HL-60 (cell line): ENCODE results near the gene POLR2H.

Source experiments
- DNase-seq, 2 experiments: peaks; one replicate each; pipeline ENCODE4 v3.0.0-alpha.2; 2010 to 2020; ENCODE audit warnings: low read depth in 1 of 2, low spot score in 1 of 2
- H3K27ac ChIP-seq: fragments of 250-450 bp; sonication (Bioruptor Pico); replicated peaks from 2 replicates; pipeline ENCODE4 v1.5.1; 2020; ENCODE audit warnings: mild to moderate bottlenecking, moderate library complexity
- H3K27me3 ChIP-seq: fragments of 250-450 bp; sonication (Bioruptor Pico); 2 replicates; pipeline ENCODE4 v1.5.1; 2021; ENCODE audit warnings: mild to moderate bottlenecking, moderate library complexity; ENCODE audit not compliant: insufficient read depth, poor library complexity, severe bottlenecking
- H3K4me3 ChIP-seq: replicated peaks from 2 replicates; pipeline ENCODE4 v1.5.1; 2011; ENCODE audit warnings: mild to moderate bottlenecking, control low read depth, low read length; ENCODE audit not compliant: insufficient read depth
- GABPA ChIP-seq: IDR thresholded peaks from 2 replicates; pipeline ENCODE4 v1.6.1; 2012; ENCODE audit warnings: low read depth
- POLR2AphosphoS5 ChIP-seq: IDR thresholded peaks from 2 replicates; pipeline ENCODE4 v1.6.1; 2012; ENCODE audit warnings: low read depth
- SPI1 ChIP-seq: IDR thresholded peaks from 2 replicates; pipeline ENCODE4 v1.6.1; 2012; ENCODE audit warnings: low read depth, mild to moderate bottlenecking, borderline replicate concordance
- TF ChIP-seq, protein P1 (sequence below): IDR thresholded peaks from one replicate; pipeline ENCODE4 v1.5.1; 2011; ENCODE audit warnings: low read length, control low read depth, inconsistent platforms; ENCODE audit not compliant: insufficient read depth
- TF ChIP-seq, protein P2 (sequence below): IDR thresholded peaks from 2 replicates; pipeline ENCODE4 v1.6.1; 2012; ENCODE audit warnings: low read depth; ENCODE audit not compliant: insufficient replicate concordance

The POLR2H gene

DNA sequence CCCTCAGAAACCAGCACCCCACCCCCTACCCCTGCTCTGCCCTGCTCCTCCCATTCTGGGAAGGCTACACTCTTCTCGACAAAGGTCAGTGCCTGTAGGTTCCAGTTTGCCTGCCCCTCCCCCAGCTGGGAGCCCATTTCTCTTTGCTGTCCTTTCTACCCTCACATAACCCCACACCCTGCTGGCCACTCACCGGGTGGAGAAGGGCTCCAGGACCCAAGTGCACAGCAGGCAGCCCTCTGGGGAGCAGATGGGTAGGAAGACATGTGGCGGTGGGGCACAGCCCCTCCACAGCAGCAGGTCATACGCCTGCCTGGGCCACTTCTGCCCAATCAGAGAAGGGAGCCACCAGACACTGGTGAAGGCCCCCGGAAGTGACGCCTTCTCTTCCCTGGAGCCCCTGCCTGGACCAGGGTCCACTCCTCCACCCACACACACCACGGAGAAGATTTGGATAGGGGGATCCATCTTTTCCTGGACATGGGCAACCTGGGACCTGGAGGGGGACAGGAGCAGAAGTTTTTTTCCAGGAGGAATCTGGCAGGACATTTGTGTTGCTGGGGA lies 16.5 kb downstream of the POLR2H start, which contains the start of gene THPO:
Gene THPO (minus strand): TSS at position 326 of the 564 bp plus-strand sequence. CDS start 1,948 bp downstream, outside the sequence.
- H3K4me3 ChIP-seq = no peak within 1 kb of the TSS
- TF ChIP-seq, protein P1, sequence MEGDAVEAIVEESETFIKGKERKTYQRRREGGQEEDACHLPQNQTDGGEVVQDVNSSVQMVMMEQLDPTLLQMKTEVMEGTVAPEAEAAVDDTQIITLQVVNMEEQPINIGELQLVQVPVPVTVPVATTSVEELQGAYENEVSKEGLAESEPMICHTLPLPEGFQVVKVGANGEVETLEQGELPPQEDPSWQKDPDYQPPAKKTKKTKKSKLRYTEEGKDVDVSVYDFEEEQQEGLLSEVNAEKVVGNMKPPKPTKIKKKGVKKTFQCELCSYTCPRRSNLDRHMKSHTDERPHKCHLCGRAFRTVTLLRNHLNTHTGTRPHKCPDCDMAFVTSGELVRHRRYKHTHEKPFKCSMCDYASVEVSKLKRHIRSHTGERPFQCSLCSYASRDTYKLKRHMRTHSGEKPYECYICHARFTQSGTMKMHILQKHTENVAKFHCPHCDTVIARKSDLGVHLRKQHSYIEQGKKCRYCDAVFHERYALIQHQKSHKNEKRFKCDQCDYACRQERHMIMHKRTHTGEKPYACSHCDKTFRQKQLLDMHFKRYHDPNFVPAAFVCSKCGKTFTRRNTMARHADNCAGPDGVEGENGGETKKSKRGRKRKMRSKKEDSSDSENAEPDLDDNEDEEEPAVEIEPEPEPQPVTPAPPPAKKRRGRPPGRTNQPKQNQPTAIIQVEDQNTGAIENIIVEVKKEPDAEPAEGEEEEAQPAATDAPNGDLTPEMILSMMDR = no peak
- TF ChIP-seq SPI1 (no peak), GABPA (no peak), POLR2AphosphoS5 (no peak)
- TF ChIP-seq, protein P2, sequence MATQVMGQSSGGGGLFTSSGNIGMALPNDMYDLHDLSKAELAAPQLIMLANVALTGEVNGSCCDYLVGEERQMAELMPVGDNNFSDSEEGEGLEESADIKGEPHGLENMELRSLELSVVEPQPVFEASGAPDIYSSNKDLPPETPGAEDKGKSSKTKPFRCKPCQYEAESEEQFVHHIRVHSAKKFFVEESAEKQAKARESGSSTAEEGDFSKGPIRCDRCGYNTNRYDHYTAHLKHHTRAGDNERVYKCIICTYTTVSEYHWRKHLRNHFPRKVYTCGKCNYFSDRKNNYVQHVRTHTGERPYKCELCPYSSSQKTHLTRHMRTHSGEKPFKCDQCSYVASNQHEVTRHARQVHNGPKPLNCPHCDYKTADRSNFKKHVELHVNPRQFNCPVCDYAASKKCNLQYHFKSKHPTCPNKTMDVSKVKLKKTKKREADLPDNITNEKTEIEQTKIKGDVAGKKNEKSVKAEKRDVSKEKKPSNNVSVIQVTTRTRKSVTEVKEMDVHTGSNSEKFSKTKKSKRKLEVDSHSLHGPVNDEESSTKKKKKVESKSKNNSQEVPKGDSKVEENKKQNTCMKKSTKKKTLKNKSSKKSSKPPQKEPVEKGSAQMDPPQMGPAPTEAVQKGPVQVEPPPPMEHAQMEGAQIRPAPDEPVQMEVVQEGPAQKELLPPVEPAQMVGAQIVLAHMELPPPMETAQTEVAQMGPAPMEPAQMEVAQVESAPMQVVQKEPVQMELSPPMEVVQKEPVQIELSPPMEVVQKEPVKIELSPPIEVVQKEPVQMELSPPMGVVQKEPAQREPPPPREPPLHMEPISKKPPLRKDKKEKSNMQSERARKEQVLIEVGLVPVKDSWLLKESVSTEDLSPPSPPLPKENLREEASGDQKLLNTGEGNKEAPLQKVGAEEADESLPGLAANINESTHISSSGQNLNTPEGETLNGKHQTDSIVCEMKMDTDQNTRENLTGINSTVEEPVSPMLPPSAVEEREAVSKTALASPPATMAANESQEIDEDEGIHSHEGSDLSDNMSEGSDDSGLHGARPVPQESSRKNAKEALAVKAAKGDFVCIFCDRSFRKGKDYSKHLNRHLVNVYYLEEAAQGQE = no peak
- DNase-seq = no peak
- H3K27ac ChIP-seq = no peak within 1 kb of the TSS
- H3K27me3 ChIP-seq = peaks cover 49% of the 10 kb centered on the region

DNA sequence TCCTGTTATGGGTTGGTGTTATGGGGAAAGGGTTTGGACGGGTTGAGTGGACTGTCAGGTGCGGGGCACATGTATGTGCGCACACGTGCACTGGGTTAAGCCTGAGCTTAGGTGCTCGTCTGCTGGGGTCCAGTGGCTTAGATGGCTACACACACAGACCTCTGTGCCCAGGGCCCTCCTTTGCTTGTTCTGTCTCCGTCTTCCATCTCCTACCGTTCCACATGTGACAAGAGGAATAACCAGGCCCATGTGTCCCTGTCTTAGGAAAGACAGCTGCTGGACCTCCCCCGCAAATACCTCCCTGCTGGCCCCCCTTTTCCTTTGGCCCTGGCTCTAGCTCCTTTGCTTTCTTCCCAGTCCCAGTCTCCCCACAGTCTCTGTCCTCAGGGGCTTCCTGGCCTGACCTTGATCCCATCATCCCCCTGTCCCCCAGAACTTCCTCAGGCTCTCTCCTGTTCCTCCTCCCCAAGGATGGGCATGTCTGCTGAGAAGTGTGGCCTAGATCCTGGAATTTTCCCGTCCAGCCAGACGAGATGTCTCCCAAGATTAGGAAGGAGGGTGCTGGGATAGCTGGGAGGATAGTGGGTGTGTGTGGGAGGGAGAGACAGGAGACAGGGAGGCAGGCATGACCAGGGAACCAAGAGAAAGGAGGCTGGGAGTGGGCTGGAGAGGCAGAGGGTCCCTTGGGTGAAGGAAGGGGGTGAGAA lies 17.3 kb downstream of the POLR2H start:
- Histone ChIP-seq H3K27me3 (peaks cover 49% of the 10 kb centered on the region), H3K4me3 (no peak overlapping the region), H3K27ac (no peak overlapping the region)
- TF ChIP-seq, protein P2 = no peak
- TF ChIP-seq SPI1 = no peak
- TF ChIP-seq POLR2AphosphoS5 = no peak
- no peak for TF ChIP-seq GABPA
- TF ChIP-seq, protein P1 = no peak
- no peak for DNase-seq

DNA sequence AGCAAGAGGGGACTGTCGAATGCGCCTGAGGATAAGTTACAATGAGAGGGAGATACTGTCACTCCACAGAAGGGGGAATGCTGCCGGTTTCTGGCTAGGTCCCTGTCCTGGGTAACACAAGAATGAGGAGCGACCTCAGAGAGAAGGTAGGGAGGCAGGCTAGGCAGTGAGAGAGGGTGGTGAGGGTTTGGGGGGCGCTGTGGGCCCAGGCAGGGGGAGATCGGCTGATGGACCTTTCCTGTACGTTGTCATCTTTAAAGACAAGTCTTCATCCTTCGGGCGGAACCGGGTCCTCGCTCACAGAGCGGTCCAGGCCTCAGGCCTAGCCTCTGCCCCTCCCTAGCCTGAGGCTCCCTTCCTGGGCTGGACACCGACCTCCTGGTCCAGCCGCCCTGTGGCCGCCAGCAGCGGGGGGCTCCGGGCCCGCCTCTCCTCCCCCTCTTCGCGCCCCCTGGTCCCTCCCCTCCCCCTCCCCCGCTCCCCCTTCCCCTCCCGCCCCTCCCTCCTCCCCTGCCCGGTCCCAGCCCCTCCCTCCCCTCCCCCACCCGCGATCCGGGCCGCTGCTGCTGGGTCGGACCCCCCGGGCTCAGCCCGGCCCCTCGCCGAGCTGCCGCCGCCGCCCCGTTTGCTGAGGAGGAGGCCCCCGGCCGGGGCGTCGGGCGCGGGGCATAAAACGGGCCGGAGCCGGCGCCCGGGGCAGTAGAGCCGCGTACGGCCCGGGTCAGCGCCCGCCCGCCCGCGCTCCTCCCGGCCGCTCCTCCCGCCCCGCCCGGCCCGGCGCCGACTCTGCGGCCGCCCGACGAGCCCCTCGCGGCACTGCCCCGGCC lies 18.1 kb downstream of the POLR2H start, which contains the start of gene CHRD:
Gene CHRD (plus strand): TSS at position 697 of the 827 bp plus-strand sequence. CDS start 265 bp downstream, outside the sequence.
- DNase-seq = no peak
- H3K27me3 ChIP-seq = peaks cover 42% of the 10 kb centered on the region
- no peak within 1 kb of the TSS for H3K27ac ChIP-seq
- no peak for TF ChIP-seq GABPA
- no peak for TF ChIP-seq POLR2AphosphoS5
- TF ChIP-seq, protein P1 = no peak
- H3K4me3 ChIP-seq = no peak within 1 kb of the TSS
